HG03103 (cell line): ENCODE results near the gene MAPK8IP1.

Source experiments
- ATAC-seq: cut with Tn5 transposase; IDR thresholded peaks from one replicate; pipeline ENCODE4 v1.9.1; 2021; ENCODE audit warnings: low read depth; ENCODE audit not compliant: unreplicated experiment

MAPK8IP1 gene

GRCh38 chr11:45935349-45936064, 50.1 kb downstream of the MAPK8IP1 start:
- no peak for ATAC-seq

GRCh38 chr11:45936511-45937054, 51.1 kb downstream of the MAPK8IP1 start:
- ATAC-seq = no peak

DNA sequence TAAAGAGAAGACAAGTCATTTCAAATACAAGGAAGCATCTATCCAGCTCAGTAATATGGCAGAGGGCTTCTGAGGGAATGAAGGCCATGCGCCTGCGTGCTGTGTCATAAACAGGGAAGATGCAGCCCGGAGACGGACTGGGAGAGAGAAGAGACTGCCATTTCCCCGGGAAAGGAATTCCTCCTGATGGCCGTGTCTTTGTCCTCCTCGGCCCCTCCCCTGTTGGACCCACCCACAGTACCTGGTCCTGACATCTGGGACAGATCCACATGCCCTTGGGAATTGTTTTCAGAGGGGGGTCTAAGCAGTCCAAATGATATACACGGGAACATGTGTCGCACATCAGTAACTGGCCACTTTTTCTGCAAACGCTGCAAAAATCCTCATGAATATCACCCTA, 52.5 kb downstream of the MAPK8IP1 start:
- no peak for ATAC-seq

DNA sequence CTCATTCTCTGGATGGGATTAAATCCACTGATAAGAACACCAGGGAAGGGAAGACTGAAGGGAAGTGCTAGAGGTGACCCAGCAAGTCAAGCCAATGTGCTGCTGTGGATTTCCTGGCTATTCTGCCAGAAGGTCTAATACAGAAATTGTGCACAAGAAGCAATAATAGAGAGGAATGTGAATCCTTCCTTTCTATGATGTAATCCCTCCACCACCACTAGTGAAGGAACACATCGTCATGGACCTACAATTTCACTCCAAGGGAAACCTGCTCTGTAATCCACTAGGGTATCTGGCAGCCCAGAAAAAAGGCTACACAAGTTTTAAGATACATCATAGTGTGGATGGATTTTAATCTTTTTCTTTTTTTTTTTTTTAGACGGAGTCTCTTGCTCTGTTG, 54.4 kb downstream of the MAPK8IP1 start:
- no peak for ATAC-seq

GRCh38 chr11:45941285-45941684, 55.8 kb downstream of the MAPK8IP1 start:
- ATAC-seq = no peak

- no peak for ATAC-seq
Measured at GRCh38 chr11:45942381-45942780, 56.9 kb downstream of the MAPK8IP1 start.

DNA sequence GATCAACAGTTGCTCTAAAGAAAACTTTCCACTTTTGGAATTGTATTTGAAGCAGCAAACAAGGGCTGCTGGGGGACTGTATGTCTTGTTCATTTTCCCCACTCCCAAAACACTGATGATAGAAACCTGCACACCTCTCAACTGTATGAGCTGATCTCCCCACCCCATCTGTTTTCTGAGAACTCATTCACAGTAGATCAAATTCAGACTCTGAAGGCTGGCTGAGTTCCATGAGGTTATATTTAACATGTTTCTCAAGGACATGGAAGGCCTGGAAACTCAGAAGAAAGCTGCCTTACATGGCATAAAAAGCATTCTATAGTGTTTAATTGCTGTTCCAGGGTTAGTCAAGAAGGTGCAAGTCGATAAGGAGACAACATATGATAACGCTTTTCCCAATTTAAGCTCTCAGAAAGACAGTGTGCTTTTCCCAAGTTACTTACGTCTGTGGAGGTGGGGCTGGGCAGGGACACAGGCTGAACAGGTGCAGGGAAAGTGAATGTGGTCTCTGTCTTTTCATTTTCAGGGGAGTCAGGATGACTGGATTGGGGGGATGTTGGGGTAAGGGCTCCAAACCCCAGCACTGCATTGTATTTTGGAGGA, 60.0 kb downstream of the MAPK8IP1 start:
- no peak for ATAC-seq

DNA sequence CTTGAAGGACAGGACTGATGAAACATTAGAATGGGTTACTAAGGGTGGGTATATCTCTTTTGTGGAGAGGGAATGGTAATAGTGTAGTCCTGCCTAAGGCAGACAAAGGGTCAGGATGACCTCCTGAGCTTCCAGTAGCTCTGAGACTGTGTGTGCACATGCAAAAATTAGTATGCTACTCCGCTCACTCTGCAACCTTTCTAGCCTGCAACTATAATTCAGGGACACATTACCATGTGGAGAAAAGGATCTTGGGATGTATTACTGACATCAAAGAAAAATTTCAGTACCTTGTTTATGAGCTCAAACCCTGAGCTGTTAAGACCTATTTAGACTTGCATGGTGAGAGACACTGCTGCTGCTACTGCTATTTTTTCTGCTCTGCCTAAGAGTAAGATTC, 62.4 kb downstream of the MAPK8IP1 start:
- no peak for ATAC-seq

GRCh38 chr11:45948356-45948755, 62.9 kb downstream of the MAPK8IP1 start:
- ATAC-seq = no peak

DNA sequence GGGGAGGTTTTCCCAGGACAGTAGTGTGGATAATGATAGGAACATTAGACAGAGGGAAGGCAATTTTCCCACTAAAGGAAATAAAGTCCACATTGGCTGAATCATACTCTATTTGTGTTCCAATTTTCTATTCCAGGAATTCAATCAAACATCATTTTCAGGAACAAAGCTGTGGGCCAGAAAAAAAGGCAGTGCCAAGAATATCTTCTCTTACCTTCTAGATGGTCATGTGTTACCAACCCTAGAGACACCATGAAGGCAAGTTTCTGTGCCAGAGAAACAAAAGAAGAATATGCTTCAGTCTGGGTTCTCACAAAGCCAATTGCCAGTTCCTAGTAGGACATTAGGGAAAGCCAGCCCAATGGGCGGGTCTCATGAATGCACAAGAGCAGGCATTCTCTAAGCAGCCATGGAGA, 64.5 kb downstream of the MAPK8IP1 start:
- no peak for ATAC-seq
